Esophagus (tissue), 2 donors: ENCODE measurements around the gene C1orf167. TPM values are rescaled to one million over a fixed set of nuclear protein-coding genes. Genes with fewer than 3 reads are reported as not detected.

Experiments used
- H3K27ac ChIP-seq, 2 donors: one replicate each; pipeline ENCODE4 v1.5.1; 2013; ENCODE audit warnings: low read depth in 2 of 2, mild to moderate bottlenecking in 2 of 2, inconsistent platforms in 1 of 2, low read length in 1 of 2, moderate library complexity in 1 of 2
- H3K27me3 ChIP-seq, 2 donors: one replicate each; pipeline ENCODE4 v1.6.1; 2013; ENCODE audit warnings: low read length in 2 of 2, control low read depth in 1 of 2, mild to moderate bottlenecking in 1 of 2; ENCODE audit not compliant: insufficient read depth in 2 of 2, control insufficient read depth in 1 of 2
- H3K36me3 ChIP-seq, 2 donors: one replicate each; pipeline ENCODE4 v1.6.1; 2013; ENCODE audit warnings: low read length in 1 of 2; ENCODE audit not compliant: control insufficient read depth in 2 of 2, insufficient read depth in 2 of 2
- H3K4me1 ChIP-seq, 2 donors: one replicate each; pipeline ENCODE4 v1.6.1; 2013; ENCODE audit warnings: low read length in 1 of 2; ENCODE audit not compliant: control insufficient read depth in 2 of 2, insufficient read depth in 2 of 2
- H3K4me3 ChIP-seq, 2 donors: one replicate each; pipeline ENCODE4 v1.5.1; 2013; ENCODE audit warnings: low read length in 2 of 2, mild to moderate bottlenecking in 2 of 2, low read depth in 1 of 2, moderate library complexity in 1 of 2
- H3K9me3 ChIP-seq, 2 donors: one replicate each; pipeline ENCODE4 v1.6.1; 2013; ENCODE audit warnings: mild to moderate bottlenecking in 2 of 2, low read depth in 1 of 2, low read length in 1 of 2, moderate library complexity in 1 of 2; ENCODE audit not compliant: control insufficient read depth in 2 of 2, insufficient read depth in 1 of 2
- whole genome bisulfite sequencing, 2 donors: extraction: QIAGEN DNeasy Blood & Tissue Kit; methylation state at CpG; one replicate each; pipeline ENCODE4 v1.1.7; 2013; 5-methylcytosine and 5-hydroxymethylcytosine counted together
- polyA plus RNA-seq, 2 donors: library from polyadenylated mRNA; stranded (reverse); fragments of 200-250 nt; gene quantifications; one replicate each; pipeline ENCODE4 v1.2.3, GENCODE V29; 2013
- donor health status: healthy with polysubstance abuse.
- donor health status: Bipolar disorder and iron deficiency.

C1orf167 gene
- polyA plus RNA-seq, 2 donors, result 0.98 to 1.3 TPM

- H3K27ac ChIP-seq, result peak overlapping the region; percentile 97 to 98
- H3K4me3 ChIP-seq, result peak overlapping the region; percentile 73 to 78
- peaks cover 4 to 10% of the 10 kb centered on the region in 2 donors for H3K4me1 ChIP-seq
- peaks cover 5 to 18% of the 10 kb centered on the region in 2 donors for H3K36me3 ChIP-seq
- WGBS, 2 donors, result 3% methylated on average over 17 of the region's 17 CpGs
- no peaks in the 10 kb centered on the region for H3K27me3 ChIP-seq
- no peaks in the 10 kb centered on the region for H3K9me3 ChIP-seq
Measured at GRCh38 chr1:11804666-11805421, 42.9 kb downstream of the C1orf167 start.

- peaks cover 2 to 10% of the 10 kb centered on the region in 2 donors for H3K36me3 ChIP-seq
- peaks cover 4 to 10% of the 10 kb centered on the region in 2 donors for H3K4me1 ChIP-seq
- 0% methylated on average over 70 to 72 of the region's 72 CpGs for whole genome bisulfite sequencing, 2 donors
- no peaks in the 10 kb centered on the region for H3K27me3 ChIP-seq
- H3K4me3 ChIP-seq, result peak within 1 kb of the TSS; percentile 73 to 78
- no peaks in the 10 kb centered on the region for H3K9me3 ChIP-seq
- peak within 1 kb of the TSS; percentile 97 to 98 for H3K27ac ChIP-seq
Measured at GRCh38 chr1:11805422-11806306, 43.7 kb downstream of the C1orf167 start, which contains the start of the genes CLCN6 and MTHFR. TSS of gene CLCN6 (plus strand) at chr1:11806191. CDS start at chr1:11806263, 72 bp downstream. TSS of gene MTHFR (minus strand) at chr1:11805964. CDS start at chr1:11803116, 2,848 bp downstream.

- Histone ChIP-seq H3K9me3 (no peaks in the 10 kb centered on the region), H3K27ac (peak overlapping the region; percentile 90 to 98), H3K4me3 (peak overlapping the region; percentile 73 to 78), H3K36me3 (peaks cover 0 to 3% of the 10 kb centered on the region in 2 donors), H3K4me1 (peaks cover 4 to 10% of the 10 kb centered on the region in 2 donors), H3K27me3 (no peaks in the 10 kb centered on the region)
- 1 to 2% methylated on average over 17 to 20 of the region's 20 CpGs for WGBS, 2 donors
Measured at GRCh38 chr1:11806307-11806936, 44.4 kb downstream of the C1orf167 start.

- H3K36me3 ChIP-seq, result peaks cover 0 to 3% of the 10 kb centered on the region in 2 donors
- H3K4me3 ChIP-seq, result peak overlapping the region in 1 of 2 donors; percentile 78
- no peaks in the 10 kb centered on the region for H3K27me3 ChIP-seq
- peaks cover 4 to 10% of the 10 kb centered on the region in 2 donors for H3K4me1 ChIP-seq
- H3K9me3 ChIP-seq, result no peaks in the 10 kb centered on the region
- 46 to 58% methylated on average over 2 of the region's 2 CpGs for WGBS, 2 donors
- peak overlapping the region; percentile 90 to 98 for H3K27ac ChIP-seq
Measured at GRCh38 chr1:11807133-11807532, 45.1 kb downstream of the C1orf167 start.

- Histone ChIP-seq H3K9me3 (no peaks in the 10 kb centered on the region), H3K4me3 (no peak overlapping the region), H3K27me3 (no peaks in the 10 kb centered on the region), H3K36me3 (peaks cover 7 to 14% of the 10 kb centered on the region in 2 donors), H3K4me1 (no peaks in the 10 kb centered on the region), H3K27ac (no peak overlapping the region)
- WGBS, 2 donors, result 84 to 94% methylated on average over 5 of the region's 5 CpGs
Measured at GRCh38 chr1:11813021-11813420, 51.0 kb downstream of the C1orf167 start.

- H3K27me3 ChIP-seq, result no peaks in the 10 kb centered on the region
- H3K4me3 ChIP-seq, result no peak overlapping the region
- 90 to 94% methylated on average over 12 of the region's 12 CpGs for whole genome bisulfite sequencing, 2 donors
- no peak overlapping the region for H3K27ac ChIP-seq
- no peaks in the 10 kb centered on the region for H3K9me3 ChIP-seq
- H3K4me1 ChIP-seq, result no peaks in the 10 kb centered on the region
- peaks cover 7 to 16% of the 10 kb centered on the region in 2 donors for H3K36me3 ChIP-seq
Measured at GRCh38 chr1:11817192-11817591, 55.2 kb downstream of the C1orf167 start.

GRCh38 chr1:11822091-11822490 is 60.1 kb downstream of the C1orf167 start:
- 90 to 92% methylated on average over 3 of the region's 3 CpGs for WGBS, 2 donors
- H3K36me3 ChIP-seq, result peaks cover 13 to 36% of the 10 kb centered on the region in 2 donors
- no peaks in the 10 kb centered on the region for H3K9me3 ChIP-seq
- no peaks in the 10 kb centered on the region for H3K27me3 ChIP-seq
- no peak overlapping the region for H3K4me3 ChIP-seq
- H3K27ac ChIP-seq, result no peak overlapping the region
- no peaks in the 10 kb centered on the region for H3K4me1 ChIP-seq

- WGBS, 2 donors, result 90 to 93% methylated on average over 17 of the region's 17 CpGs
- H3K27me3 ChIP-seq, result no peaks in the 10 kb centered on the region
- no peaks in the 10 kb centered on the region for H3K9me3 ChIP-seq
- no peak overlapping the region for H3K27ac ChIP-seq
- no peaks in the 10 kb centered on the region for H3K4me1 ChIP-seq
- H3K36me3 ChIP-seq, result peaks cover 8 to 44% of the 10 kb centered on the region in 2 donors
- no peak overlapping the region for H3K4me3 ChIP-seq
Measured at GRCh38 chr1:11823366-11824137, 61.6 kb downstream of the C1orf167 start.
